Activated B cell treated with CpG ODN at 0.5 μM for 24 hours (primary cell): ENCODE results near the gene TIMP4. TPM values are rescaled to one million over a fixed set of nuclear protein-coding genes. Genes with fewer than 3 reads are reported as not detected.

Source experiments
- ATAC-seq: fragments of 200-7000 bp; cut with Tn5 transposase; one replicate; pipeline ENCODE4 v1.10.0; 2021; ENCODE audit warnings: low read depth, mild to moderate bottlenecking, moderate library complexity
- CTCF ChIA-PET: fragments of 350-600 bp; sonication (Branson Sonifier 250); formaldehyde crosslinking; loops from one replicate; lab custom pipeline; 2021; ENCODE audit warnings: antibody characterized with exemption; lab: Charles Lee
- POLR2A ChIA-PET: fragments of 350-600 bp; sonication (Branson Sonifier 250); formaldehyde crosslinking; loops from one replicate; lab custom pipeline; 2021; ENCODE audit warnings: antibody characterized with exemption; lab: Charles Lee
- DNase-seq: peaks from one replicate; pipeline ENCODE4 v3.0.0; 2022
- H3K27ac Mint-ChIP-seq: one replicate; pipeline ENCODE4 v1.8.0; 2020; ENCODE audit warnings: mixed read lengths
- H3K27me3 Mint-ChIP-seq: one replicate; pipeline ENCODE4 v1.8.0; 2021; ENCODE audit warnings: mixed read lengths
- H3K36me3 Mint-ChIP-seq: one replicate; pipeline ENCODE4 v1.8.0; 2021; ENCODE audit warnings: low read depth, mixed read lengths
- H3K4me1 Mint-ChIP-seq: one replicate; pipeline ENCODE4 v1.8.0; 2021; ENCODE audit warnings: mixed read lengths
- H3K4me3 Mint-ChIP-seq: one replicate; pipeline ENCODE4 v1.8.0; 2020; ENCODE audit warnings: mild to moderate bottlenecking, mixed read lengths
- H3K9me3 Mint-ChIP-seq: one replicate; pipeline ENCODE4 v1.8.0; 2020; ENCODE audit warnings: mixed read lengths
- CTCF ChIP-seq: fragments of 200-600 bp; IDR thresholded peaks from one replicate; pipeline ENCODE4 v1.8.0; 2022; ENCODE audit warnings: antibody characterized with exemption, mild to moderate bottlenecking
- intact Hi-C: fragments of 100-400 bp; cut with micrococcal nuclease; formaldehyde crosslinking; loops from one replicate; pipeline ENCODE4 v1.15.1; 2024
- total RNA-seq: library from RNA; stranded (reverse); gene quantifications from 2 replicates; pipeline ENCODE4 v1.2.3, GENCODE V29; 2022

Gene TIMP4
- total RNA-seq, 1 donor from 2014 or later, result not detected

GRCh38 chr3:12165909-12166308 lies 7.2 kb upstream of the TIMP4 start:
- Mint-ChIP-seq H3K36me3 (no peaks in the 10 kb centered on the region), H3K4me1 (no peaks in the 10 kb centered on the region), H3K27ac (no peak overlapping the region), H3K9me3 (no peaks in the 10 kb centered on the region), H3K4me3 (no peak overlapping the region), H3K27me3 (peaks cover 10% of the 10 kb centered on the region)
- ATAC-seq (no peak), DNase-seq (no peak)
- intact Hi-C loops, result no loop called here
- ChIA-PET CTCF (no interaction called here), POLR2A (no interaction called here)
- no peak for TF ChIP-seq CTCF

DNA sequence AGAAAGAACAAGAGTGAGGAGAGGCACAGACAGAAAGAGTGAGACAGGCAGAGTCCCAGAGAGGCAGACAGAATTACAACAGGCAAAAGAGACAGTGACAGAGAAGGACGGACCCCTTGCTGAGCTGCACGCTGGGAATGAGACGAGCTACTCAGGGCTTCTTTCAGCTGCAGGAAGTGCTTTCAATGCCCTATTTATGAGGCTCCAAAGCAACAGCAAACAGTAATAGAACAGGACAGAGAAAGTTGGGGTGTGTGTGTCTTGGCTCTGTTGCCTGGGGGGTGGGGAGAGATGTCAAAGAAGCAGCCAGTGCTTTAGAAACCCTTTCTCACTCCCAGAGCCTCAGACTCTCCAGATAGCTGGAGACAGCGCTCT lies 502 bp upstream of the TIMP4 start:
- TF ChIP-seq CTCF, result no peak
- ChIA-PET POLR2A (no interaction called here), CTCF (no interaction called here)
- Mint-ChIP-seq H3K4me3 (no peak overlapping the region), H3K27ac (no peak overlapping the region), H3K36me3 (no peaks in the 10 kb centered on the region), H3K4me1 (no peaks in the 10 kb centered on the region), H3K27me3 (peaks cover 22% of the 10 kb centered on the region), H3K9me3 (no peaks in the 10 kb centered on the region)
- DNase-seq (no peak), ATAC-seq (no peak)
- intact Hi-C loops, result no loop called here

- Mint-ChIP-seq H3K4me1 (no peaks in the 10 kb centered on the region), H3K9me3 (no peaks in the 10 kb centered on the region), H3K27me3 (peaks cover 22% of the 10 kb centered on the region), H3K36me3 (no peaks in the 10 kb centered on the region), H3K27ac (no peak overlapping the region), H3K4me3 (no peak overlapping the region)
- POLR2A ChIA-PET, result no interaction called here
- DNase-seq (no peak), ATAC-seq (no peak)
- intact Hi-C loops, result no loop called here
- TF ChIP-seq CTCF, result no peak
- CTCF ChIA-PET, result no interaction called here
These were observed 1.7 kb downstream of the TIMP4 start for GRCh38 chr3:12157026-12157425.

DNA sequence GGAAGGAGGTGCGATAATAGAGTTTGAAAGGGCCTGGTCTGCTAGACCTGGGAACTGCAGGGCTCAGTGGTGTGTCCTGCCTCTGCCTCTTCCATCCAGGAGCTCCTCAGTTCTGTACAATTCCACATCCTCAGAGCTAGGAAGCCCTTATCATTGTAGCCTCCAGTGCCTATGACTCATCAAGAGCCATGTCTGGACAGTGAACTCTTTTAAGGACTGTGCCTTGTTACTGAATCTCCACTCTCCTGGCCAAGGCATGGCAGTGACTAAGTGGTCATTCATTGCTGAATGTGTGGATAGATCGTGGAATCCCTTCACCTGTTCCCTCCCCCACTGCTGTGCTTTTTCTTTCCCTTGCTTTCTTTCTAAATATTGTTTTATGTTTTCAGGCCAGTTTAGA lies 2.9 kb downstream of the TIMP4 start:
- intact Hi-C loops, result no loop called here
- Mint-ChIP-seq H3K9me3 (no peaks in the 10 kb centered on the region), H3K36me3 (no peaks in the 10 kb centered on the region), H3K4me3 (no peak overlapping the region), H3K4me1 (no peaks in the 10 kb centered on the region), H3K27ac (no peak overlapping the region), H3K27me3 (peaks cover 24% of the 10 kb centered on the region)
- ATAC-seq (no peak), DNase-seq (no peak)
- no peak for TF ChIP-seq CTCF
- CTCF ChIA-PET, result no interaction called here
- POLR2A ChIA-PET, result interaction anchor here (0.6 kb wide), 1 partner anchor 183 kb away, joined by 3 read pairs; no protein-coding TSS in a partner anchor

GRCh38 chr3:12155264-12155663 lies 3.4 kb downstream of the TIMP4 start:
- ATAC-seq, result no peak
- intact Hi-C loops, result no loop called here
- Mint-ChIP-seq H3K27ac (no peak overlapping the region), H3K4me1 (no peaks in the 10 kb centered on the region), H3K4me3 (no peak overlapping the region), H3K36me3 (no peaks in the 10 kb centered on the region), H3K27me3 (peaks cover 23% of the 10 kb centered on the region), H3K9me3 (no peaks in the 10 kb centered on the region)
- CTCF ChIA-PET, result no interaction called here
- POLR2A ChIA-PET, result interaction anchor here (0.6 kb wide), 1 partner anchor 184 kb away, joined by 3 read pairs; no protein-coding TSS in a partner anchor
- TF ChIP-seq CTCF, result no peak
- no peak for DNase-seq
